HEK293 (cell line): Measurements from ENCODE around the gene SLC24A5.
A peak's percentile ranks its signal among the peaks of the same experiment; 100 is the strongest.

Experiments
- CTCF ChIA-PET: fragments of 350-600 bp; formaldehyde crosslinking; extraction: SDS; loops from one replicate; lab custom pipeline; 2021; ENCODE audit warnings: antibody characterized with exemption; lab: Yijun Ruan, JAX
- POLR2A ChIA-PET: fragments of 300-600 bp; formaldehyde crosslinking; extraction: SDS; loops from one replicate; lab custom pipeline; 2020; ENCODE audit warnings: antibody characterized with exemption, inconsistent platforms; lab: Yijun Ruan, JAX
- H3K27ac ChIP-seq: fragments of 200-500 bp; sonication (Bioruptor generic); 2 replicates; pipeline ENCODE4 v1.5.1; 2014; ENCODE audit warnings: low read depth, low read length, control low read depth, inconsistent platforms; ENCODE audit errors: extremely low read depth
- H3K36me3 ChIP-seq, 2 experiments: fragments of 200-500 bp in 1 of 2; sonication (Bioruptor generic) in 1 of 2; 1 replicate in 1 of 2; 2 replicates in 1 of 2; pipeline ENCODE4 v1.5.1; 2014 to 2017; ENCODE audit warnings: inconsistent platforms in 2 of 2, low read length in 2 of 2; ENCODE audit not compliant: control insufficient read depth in 2 of 2, insufficient read depth in 1 of 2
- H3K4me1 ChIP-seq: fragments of 200-500 bp; sonication (Bioruptor generic); 2 replicates; pipeline ENCODE4 v1.5.1; 2014; ENCODE audit warnings: mild to moderate bottlenecking, low read length, inconsistent platforms; ENCODE audit not compliant: control insufficient read depth, insufficient read depth
- H3K4me3 ChIP-seq: 2 replicates; pipeline ENCODE4 v1.5.1; 2011; ENCODE audit warnings: low read depth, mild to moderate bottlenecking, control low read depth, low read length, moderate library complexity
- H3K9me3 ChIP-seq: fragments of 200-500 bp; sonication (Bioruptor generic); 2 replicates; pipeline ENCODE4 v1.5.1; 2014; ENCODE audit warnings: low read depth, low read length, inconsistent platforms; ENCODE audit not compliant: control insufficient read depth, insufficient read depth
- AEBP2 ChIP-seq: fragments of 450-650 bp; formaldehyde crosslinking; IDR thresholded peaks from 2 replicates; pipeline ENCODE4 v1.5.1; 2016; ENCODE audit warnings: missing biosample characterization, missing genetic modification characterization, borderline replicate concordance
- HIC1 ChIP-seq: fragments of 450-650 bp; formaldehyde crosslinking; IDR thresholded peaks from 2 replicates; pipeline ENCODE4 v1.5.1; 2016; ENCODE audit warnings: missing biosample characterization, missing genetic modification characterization
- INSM2 ChIP-seq: fragments of 450-650 bp; formaldehyde crosslinking; IDR thresholded peaks from 2 replicates; pipeline ENCODE4 v1.5.1; 2016; ENCODE audit warnings: missing biosample characterization, missing genetic modification characterization
- MZF1 ChIP-seq: fragments of 450-650 bp; formaldehyde crosslinking; IDR thresholded peaks from 2 replicates; pipeline ENCODE4 v1.5.1; 2017; ENCODE audit warnings: missing biosample characterization, missing genetic modification characterization, borderline replicate concordance
- SALL2 ChIP-seq: fragments of 450-650 bp; formaldehyde crosslinking; IDR thresholded peaks from 2 replicates; pipeline ENCODE4 v1.5.0; 2017; ENCODE audit warnings: missing biosample characterization, mild to moderate bottlenecking, missing genetic modification characterization, borderline replicate concordance
- SCRT2 ChIP-seq: fragments of 450-650 bp; formaldehyde crosslinking; IDR thresholded peaks from 2 replicates; pipeline ENCODE4 v1.5.1; 2016; ENCODE audit warnings: missing biosample characterization, missing genetic modification characterization
- SETDB1 ChIP-seq: IDR thresholded peaks from one replicate; pipeline ENCODE4 v1.6.1; 2017; ENCODE audit warnings: mild to moderate bottlenecking, low read length, moderate library complexity, mixed read lengths; ENCODE audit not compliant: insufficient read length
- SP3 ChIP-seq: fragments of 450-650 bp; formaldehyde crosslinking; IDR thresholded peaks from 2 replicates; pipeline ENCODE4 v1.5.1; 2016; ENCODE audit warnings: missing biosample characterization, missing genetic modification characterization
- TSHZ1 ChIP-seq: fragments of 450-650 bp; formaldehyde crosslinking; IDR thresholded peaks from 2 replicates; pipeline ENCODE4 v1.5.1; 2016; ENCODE audit warnings: missing biosample characterization, missing genetic modification characterization, borderline replicate concordance
- ZBTB49 ChIP-seq: fragments of 450-650 bp; formaldehyde crosslinking; IDR thresholded peaks from 2 replicates; pipeline ENCODE4 v1.5.1; 2016; ENCODE audit warnings: missing biosample characterization, missing genetic modification characterization, low read depth
- ZNF121 ChIP-seq: fragments of 450-650 bp; formaldehyde crosslinking; IDR thresholded peaks from 2 replicates; pipeline ENCODE4 v1.5.1; 2016; ENCODE audit warnings: missing biosample characterization, missing genetic modification characterization
- ZNF184 ChIP-seq: fragments of 450-650 bp; IDR thresholded peaks from 2 replicates; pipeline ENCODE4 v1.5.1; 2018; ENCODE audit warnings: missing biosample characterization, mild to moderate bottlenecking, missing genetic modification characterization
- ZNF2 ChIP-seq: fragments of 450-650 bp; formaldehyde crosslinking; IDR thresholded peaks from 2 replicates; pipeline ENCODE4 v1.5.1; 2016; ENCODE audit warnings: missing biosample characterization, missing genetic modification characterization
- ZNF248 ChIP-seq: fragments of 450-650 bp; formaldehyde crosslinking; IDR thresholded peaks from 2 replicates; pipeline ENCODE4 v1.5.1; 2017; ENCODE audit warnings: missing biosample characterization, missing genetic modification characterization
- ZNF48 ChIP-seq: fragments of 450-650 bp; formaldehyde crosslinking; IDR thresholded peaks from 2 replicates; pipeline ENCODE4 v1.5.1; 2016; ENCODE audit warnings: missing biosample characterization, missing genetic modification characterization
- ZNF501 ChIP-seq: fragments of 450-650 bp; formaldehyde crosslinking; IDR thresholded peaks from 2 replicates; pipeline ENCODE4 v1.5.1; 2016; ENCODE audit warnings: missing biosample characterization, missing genetic modification characterization
- ZNF514 ChIP-seq: fragments of 450-650 bp; formaldehyde crosslinking; IDR thresholded peaks from 2 replicates; pipeline ENCODE4 v1.5.1; 2016; ENCODE audit warnings: missing biosample characterization, missing genetic modification characterization
- ZNF600 ChIP-seq: fragments of 450-650 bp; formaldehyde crosslinking; IDR thresholded peaks from 2 replicates; pipeline ENCODE4 v1.5.1; 2016; ENCODE audit warnings: missing biosample characterization, missing genetic modification characterization
- ZNF660 ChIP-seq: fragments of 450-650 bp; IDR thresholded peaks from 2 replicates; pipeline ENCODE4 v1.5.1; 2018; ENCODE audit warnings: missing biosample characterization, mild to moderate bottlenecking, missing genetic modification characterization
- ZNF664 ChIP-seq: fragments of 450-650 bp; formaldehyde crosslinking; IDR thresholded peaks from 2 replicates; pipeline ENCODE4 v1.5.1; 2016; ENCODE audit warnings: missing biosample characterization, missing genetic modification characterization
- ZSCAN5A ChIP-seq: fragments of 450-650 bp; formaldehyde crosslinking; IDR thresholded peaks from 2 replicates; pipeline ENCODE4 v1.5.1; 2016; ENCODE audit warnings: missing biosample characterization, missing genetic modification characterization

The SLC24A5 gene

GRCh38 chr15:48090115-48090514, 30.7 kb upstream of the SLC24A5 start:
- CTCF ChIA-PET: no interaction called here
- TF ChIP-seq ZBTB49 (tag by site-specific recombination) (no peak), ZNF600 (no peak)
- TF ChIP-seq, all 188 proteins: peak for 0
- Histone ChIP-seq H3K4me1 (peaks cover 6% of the 10 kb centered on the region), H3K36me3 (no peaks in the 10 kb centered on the region), H3K4me3 (no peak overlapping the region), H3K27ac (no peak overlapping the region), H3K9me3 (no peaks in the 10 kb centered on the region)
- POLR2A ChIA-PET: interaction anchor here (0.6 to 1.1 kb wide), 2 partner anchors 28 to 102 kb away, joined by 3 read pairs; no protein-coding TSS in a partner anchor

GRCh38 chr15:48090666-48091065, 30.1 kb upstream of the SLC24A5 start:
- no peak overlapping the region for H3K27ac ChIP-seq
- no peak overlapping the region for H3K4me3 ChIP-seq
- TF ChIP-seq ZNF501 (tag by site-specific recombination) (no peak), TSHZ1 (no peak), SETDB1 (no peak), INSM2 (tag by site-specific recombination) (no peak), ZNF2 (tag by site-specific recombination) (no peak), SALL2 (tag by site-specific recombination) (no peak), AEBP2 (tag by site-specific recombination) (no peak), ZNF664 (peak; percentile 37; the same call in 1 of the 2 replicates), ZNF248 (tag by site-specific recombination) (no peak), SCRT2 (tag by site-specific recombination) (peak; percentile 47; the same call in 1 of the 2 replicates), ZNF48 (no peak), ZNF121 (tag by site-specific recombination) (no peak), ZNF514 (tag by site-specific recombination) (no peak), ZSCAN5A (tag by site-specific recombination) (no peak), ZNF660 (no peak), HIC1 (no peak), SP3 (no peak), MZF1 (tag by site-specific recombination) (0 out of 2 replicates have a peak, but pooled peaks have one; percentile 49), ZNF184 (tag by site-specific recombination) (no peak)
- ChIA-PET POLR2A (interaction anchor here (1.1 kb wide), 1 partner anchor 102 kb away, joined by 3 read pairs; no protein-coding TSS in a partner anchor), CTCF (interaction anchor here (1.0 kb wide), 1 partner anchor 65 kb away, joined by 3 read pairs; no protein-coding TSS in a partner anchor)
- peaks cover 6% of the 10 kb centered on the region for H3K4me1 ChIP-seq
- no peaks in the 10 kb centered on the region for H3K36me3 ChIP-seq
- H3K9me3 ChIP-seq: no peaks in the 10 kb centered on the region
